Uterus (tissue), 4 donors: ENCODE results near the gene SLC29A4. TPM values are rescaled to one million over a fixed set of nuclear protein-coding genes. Genes with fewer than 3 reads are reported as not detected.
"Not testable (repeated sequence)": the region's sequence is repeated elsewhere in the genome, so short reads cannot be mapped to it uniquely, and the experiment has no call there.

Experiments used
- DNase-seq, 2 donors: peaks; one replicate each; pipeline ENCODE4 v3.0.0-alpha.2; 2019 to 2020
- H3K27ac ChIP-seq, 2 donors: fragments of 200-600 bp; sonication (generic); 1 replicate in 1 of 2; 2 replicates in 1 of 2; pipeline ENCODE4 v1.5.1; 2016 to 2018
- H3K27me3 ChIP-seq, 2 donors: fragments of 200-600 bp; sonication (generic); one replicate each; pipeline ENCODE4 v1.5.1; 2018 to 2019; ENCODE audit warnings: control low read depth in 1 of 2
- H3K36me3 ChIP-seq, 2 donors: fragments of 200-600 bp; sonication (generic); one replicate each; pipeline ENCODE4 v1.5.1; 2019; ENCODE audit warnings: control low read depth in 1 of 2
- H3K4me1 ChIP-seq, 2 donors: fragments of 200-600 bp; sonication (generic); one replicate each; pipeline ENCODE4 v1.5.1; 2018 to 2019; ENCODE audit warnings: control low read depth in 1 of 2
- H3K4me3 ChIP-seq, 2 donors: fragments of 200-600 bp; sonication (generic); 1 replicate in 1 of 2; 2 replicates in 1 of 2; pipeline ENCODE4 v1.5.1; 2018 to 2019; ENCODE audit warnings: mild to moderate bottlenecking in 1 of 2
- H3K9me3 ChIP-seq, 2 donors: fragments of 200-600 bp; sonication (generic); one replicate each; pipeline ENCODE4 v1.5.1; 2019; ENCODE audit warnings: control low read depth in 1 of 2
- POLR2A ChIP-seq, 2 donors: fragments of 450-650 bp; IDR thresholded peaks; one replicate each; pipeline ENCODE4 v1.6.1; 2016; ENCODE audit warnings: antibody characterized with exemption in 2 of 2, mild to moderate bottlenecking in 1 of 2, moderate library complexity in 1 of 2
- intact Hi-C: fragments of 100-400 bp; cut with DNase I; formaldehyde crosslinking; loops from one replicate; pipeline ENCODE4 v1.15.1; 2023; ENCODE audit warnings: low total_unique reads
- total RNA-seq, 4 donors: library from RNA; depleted of rRNA in 3 of 4; stranded (reverse); fragments of >200 nt in 3 of 4; gene quantifications; one replicate each; pipeline versions ENCODE4 v1.1.0 to v1.2.4, GENCODE V29; 2014 to 2023
- TF ChIP-seq, protein P1 (sequence below), 4 experiments: fragments of 200-600 bp in 2 of 4; fragments of 450-650 bp in 2 of 4; sonication (generic) in 2 of 4; IDR thresholded peaks; one replicate each; pipeline ENCODE4 v1.5.1; 2016 to 2019; ENCODE audit warnings: antibody characterized with exemption in 4 of 4, mild to moderate bottlenecking in 2 of 4, moderate library complexity in 1 of 4
- donor health status: DM: yes; HTN: yes; CAD: no.

The SLC29A4 gene
- total RNA-seq, 4 donors from 2014 or later = 1.8 to 5.0 TPM; not detected in 2

DNA sequence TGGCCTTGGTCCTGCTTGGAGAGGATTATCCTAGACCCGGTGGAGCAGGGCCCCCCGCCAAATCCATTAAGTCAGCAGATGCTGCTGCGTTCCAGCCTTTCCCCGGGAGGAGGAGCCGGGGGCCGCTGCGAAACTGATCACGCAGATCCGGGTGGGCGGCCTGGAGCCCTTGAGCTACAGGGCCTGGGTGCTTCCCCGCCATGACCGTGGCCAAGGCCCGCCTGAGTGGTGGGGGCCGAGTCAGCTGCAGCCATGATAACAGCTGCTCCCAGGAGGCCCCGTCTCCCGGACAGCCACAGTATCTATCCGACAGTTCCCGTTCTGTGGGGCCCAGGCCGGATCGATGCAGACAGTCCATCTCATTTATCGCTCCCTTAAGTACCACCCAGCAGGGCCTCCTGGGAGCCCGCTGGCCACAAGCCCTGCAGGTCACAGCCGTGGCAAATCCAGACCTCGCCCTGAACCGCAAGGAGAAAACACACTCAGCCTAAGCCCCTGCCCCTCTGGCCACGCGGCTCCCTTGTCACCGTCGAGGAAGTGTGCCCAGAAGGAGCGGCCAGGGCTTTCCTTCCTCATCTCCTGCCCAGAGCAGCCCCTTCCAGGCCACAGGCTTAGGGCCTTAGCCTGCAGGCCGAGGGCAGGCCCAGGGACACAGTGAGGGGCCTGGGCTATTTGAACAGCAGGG is 34.4 kb upstream of the SLC29A4 start:
- DNase-seq = peak; percentile 71 to 81
- TF ChIP-seq POLR2A (IDR thresholded peaks at IDR 0.05) = no peak
- TF ChIP-seq, protein P1, sequence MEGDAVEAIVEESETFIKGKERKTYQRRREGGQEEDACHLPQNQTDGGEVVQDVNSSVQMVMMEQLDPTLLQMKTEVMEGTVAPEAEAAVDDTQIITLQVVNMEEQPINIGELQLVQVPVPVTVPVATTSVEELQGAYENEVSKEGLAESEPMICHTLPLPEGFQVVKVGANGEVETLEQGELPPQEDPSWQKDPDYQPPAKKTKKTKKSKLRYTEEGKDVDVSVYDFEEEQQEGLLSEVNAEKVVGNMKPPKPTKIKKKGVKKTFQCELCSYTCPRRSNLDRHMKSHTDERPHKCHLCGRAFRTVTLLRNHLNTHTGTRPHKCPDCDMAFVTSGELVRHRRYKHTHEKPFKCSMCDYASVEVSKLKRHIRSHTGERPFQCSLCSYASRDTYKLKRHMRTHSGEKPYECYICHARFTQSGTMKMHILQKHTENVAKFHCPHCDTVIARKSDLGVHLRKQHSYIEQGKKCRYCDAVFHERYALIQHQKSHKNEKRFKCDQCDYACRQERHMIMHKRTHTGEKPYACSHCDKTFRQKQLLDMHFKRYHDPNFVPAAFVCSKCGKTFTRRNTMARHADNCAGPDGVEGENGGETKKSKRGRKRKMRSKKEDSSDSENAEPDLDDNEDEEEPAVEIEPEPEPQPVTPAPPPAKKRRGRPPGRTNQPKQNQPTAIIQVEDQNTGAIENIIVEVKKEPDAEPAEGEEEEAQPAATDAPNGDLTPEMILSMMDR (IDR thresholded peaks at IDR 0.05) = no peak
- intact Hi-C loops = no loop called here
- Histone ChIP-seq H3K36me3 (no peaks in the 10 kb centered on the region), H3K4me3 (no peak overlapping the region), H3K27ac (peak overlapping the region; percentile 65 to 74), H3K9me3 (no peaks in the 10 kb centered on the region), H3K4me1 (no peaks in the 10 kb centered on the region), H3K27me3 (no peaks in the 10 kb centered on the region)

DNA sequence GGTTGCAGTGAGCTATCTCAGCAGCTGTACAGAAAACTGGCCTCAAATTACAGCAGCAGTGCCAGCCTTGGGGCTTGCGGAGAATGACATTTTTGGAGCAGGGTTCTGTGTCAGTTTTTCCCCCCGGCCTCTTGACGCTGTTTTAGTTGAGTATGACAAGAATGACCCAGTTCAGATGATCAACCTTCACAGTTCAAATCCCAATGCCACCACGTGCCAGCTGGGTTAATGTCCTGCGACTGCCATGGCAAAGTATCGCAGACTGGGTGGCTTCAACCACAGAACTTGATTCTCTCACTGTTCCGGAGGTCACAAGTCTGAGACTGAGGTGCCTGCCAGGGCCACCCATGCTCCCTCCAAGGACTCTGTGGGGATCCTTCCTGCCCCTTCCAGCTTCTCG is 32.0 kb upstream of the SLC29A4 start:
- H3K27me3 ChIP-seq, H3K4me3 ChIP-seq, H3K27ac ChIP-seq, H3K36me3 ChIP-seq, H3K4me1 ChIP-seq, DNase-seq, H3K9me3 ChIP-seq, intact Hi-C loops: not testable (repeated sequence)

DNA sequence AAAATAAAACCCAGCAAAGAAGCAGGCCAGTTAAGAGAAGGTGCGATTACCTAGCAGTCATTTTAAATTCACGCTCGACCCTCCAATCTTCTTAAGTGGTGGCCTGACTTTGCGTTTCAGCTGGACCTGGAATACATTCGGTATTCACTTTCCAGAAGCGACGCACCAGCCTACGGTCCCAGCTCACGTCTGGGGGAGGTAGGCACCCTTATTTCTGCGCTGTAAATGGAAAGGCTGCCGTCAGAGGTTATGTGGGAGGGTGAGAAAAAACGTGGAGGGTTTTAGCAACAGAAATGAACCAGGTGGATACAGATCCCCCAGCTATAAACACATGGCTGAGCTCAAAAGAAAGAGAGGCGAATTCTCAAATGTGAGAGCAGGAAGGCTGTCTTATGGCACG is 29.2 kb upstream of the SLC29A4 start:
- H3K27ac ChIP-seq, H3K36me3 ChIP-seq, intact Hi-C loops, H3K9me3 ChIP-seq, H3K4me1 ChIP-seq, DNase-seq, H3K27me3 ChIP-seq, H3K4me3 ChIP-seq: not testable (repeated sequence)

DNA sequence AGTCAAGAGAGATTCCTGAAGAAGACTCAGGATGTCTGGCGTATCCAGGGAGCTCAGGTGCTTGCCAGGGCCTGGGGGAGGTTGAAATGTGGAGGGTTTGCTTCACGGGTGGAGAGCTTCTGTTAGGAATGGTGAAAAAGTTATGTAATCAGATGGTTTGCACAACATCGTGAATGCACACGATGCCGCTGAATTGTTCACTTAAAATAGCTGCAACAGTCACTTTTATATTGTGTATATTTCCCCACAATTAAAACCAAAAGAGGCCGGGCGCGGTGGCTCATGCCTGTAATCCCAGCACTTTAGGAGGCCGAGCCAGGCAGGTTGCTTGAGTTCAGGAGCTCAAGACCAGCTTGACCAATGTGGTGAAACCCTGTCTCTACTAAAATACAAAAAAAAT is 28.4 kb upstream of the SLC29A4 start:
- intact Hi-C loops, DNase-seq, H3K9me3 ChIP-seq: not testable (repeated sequence)

DNA sequence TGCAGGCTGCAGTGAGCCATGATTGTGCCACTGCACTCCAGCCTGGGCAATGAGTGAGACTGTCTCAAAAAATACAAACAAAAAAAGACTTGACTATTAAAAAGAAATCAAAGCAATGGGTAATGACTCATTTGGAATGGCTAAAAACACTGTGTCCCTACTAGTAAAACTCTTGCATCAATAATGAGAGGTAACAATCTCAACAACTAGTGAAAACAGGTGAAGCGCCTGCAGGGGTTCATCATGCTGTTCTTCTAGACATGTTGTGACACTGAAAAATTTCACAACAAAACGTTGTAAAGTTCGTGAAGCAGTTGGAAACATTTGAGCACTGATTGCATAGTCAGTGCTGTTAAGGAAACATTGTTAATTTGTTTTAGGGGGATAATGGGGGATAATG is 26.9 kb upstream of the SLC29A4 start:
- no peaks in the 10 kb centered on the region for H3K36me3 ChIP-seq
- DNase-seq = no peak
- no peak for TF ChIP-seq POLR2A (IDR thresholded peaks at IDR 0.05)
- TF ChIP-seq, protein P1 (IDR thresholded peaks at IDR 0.05) = no peak

More for the DNA sequence above, 28.4 kb upstream of the SLC29A4 start:
- H3K4me1 ChIP-seq, H3K36me3 ChIP-seq, H3K27me3 ChIP-seq, H3K4me3 ChIP-seq, H3K27ac ChIP-seq: not testable (repeated sequence)

DNA sequence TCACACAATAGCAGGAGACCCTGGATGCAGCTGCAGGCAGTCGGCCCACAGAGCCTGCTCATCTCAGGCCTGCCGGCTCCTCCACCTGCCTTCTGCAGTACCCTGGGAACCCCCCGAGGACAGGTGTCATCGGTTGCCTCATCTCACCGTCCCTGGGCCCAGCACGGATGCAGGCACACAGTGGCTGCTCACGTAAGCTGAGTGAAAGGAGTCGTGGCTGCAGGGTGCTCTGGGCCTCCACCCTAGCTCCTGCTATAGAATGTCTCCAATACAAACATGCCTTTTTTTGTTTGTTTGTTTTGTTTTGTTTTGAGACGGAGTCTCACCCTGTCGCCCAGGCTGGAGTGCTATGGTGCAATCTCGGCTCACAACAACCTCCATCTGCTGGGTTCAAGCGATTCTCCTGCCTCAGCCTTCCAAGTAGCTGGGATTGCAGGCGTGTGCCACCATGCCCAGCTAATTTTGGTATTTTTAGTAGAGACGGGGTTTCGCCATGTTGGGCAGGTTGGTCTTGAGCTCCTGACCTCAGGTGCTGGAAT is 22.1 kb upstream of the SLC29A4 start:
- H3K9me3 ChIP-seq, H3K4me1 ChIP-seq, DNase-seq, H3K36me3 ChIP-seq, H3K27me3 ChIP-seq, intact Hi-C loops, H3K27ac ChIP-seq, H3K4me3 ChIP-seq: not testable (repeated sequence)

More for the DNA sequence above, 26.9 kb upstream of the SLC29A4 start:
- Histone ChIP-seq H3K4me3 (no peak overlapping the region), H3K4me1 (no peaks in the 10 kb centered on the region), H3K9me3 (no peaks in the 10 kb centered on the region), H3K27ac (no peak overlapping the region), H3K27me3 (no peaks in the 10 kb centered on the region)
- intact Hi-C loops = no loop called here

DNA sequence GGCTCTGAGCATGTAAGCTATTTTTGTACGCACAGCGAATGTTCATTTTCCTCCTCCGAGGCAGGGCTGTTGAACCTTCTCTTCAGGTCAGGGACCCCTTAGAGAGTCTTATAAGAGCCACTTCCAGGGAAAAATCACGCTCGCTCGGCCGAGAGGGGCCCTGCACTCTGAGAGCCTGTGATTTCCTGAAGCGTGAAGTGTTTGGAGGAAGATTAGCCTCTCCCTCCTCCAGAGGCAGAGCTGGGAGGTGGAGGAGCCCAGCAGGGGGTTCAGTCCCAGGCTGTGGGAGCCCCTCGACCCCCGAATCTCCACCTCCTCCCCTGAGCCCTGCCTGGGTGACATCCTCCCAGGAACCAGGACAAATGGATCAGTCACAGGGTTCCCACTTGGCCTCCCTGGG is 19.7 kb upstream of the SLC29A4 start:
- H3K9me3 ChIP-seq, H3K4me3 ChIP-seq, H3K4me1 ChIP-seq, DNase-seq, H3K27me3 ChIP-seq, H3K27ac ChIP-seq, H3K36me3 ChIP-seq, intact Hi-C loops: not testable (repeated sequence)
